Stimulated activated CD4-positive, alpha-beta T cell treated with anti-CD3 and anti-CD28 coated beads, Interleukin-4, amount 100 ng/mL, for 1 hour (primary cell): ENCODE results near the gene RAB15.

Experiments
- DNase-seq: peaks from one replicate; pipeline ENCODE4 v3.0.0-alpha.2; 2020

RAB15 gene

GRCh38 chr14:64954491-64955240 lies 17.5 kb downstream of the RAB15 start:
- DNase-seq = no peak

GRCh38 chr14:64953661-64954060 lies 18.5 kb downstream of the RAB15 start:
- DNase-seq = no peak

- no peak for DNase-seq
These were observed 18.9 kb downstream of the RAB15 start for GRCh38 chr14:64953310-64953654.

GRCh38 chr14:64952598-64953309 lies 19.4 kb downstream of the RAB15 start:
- no peak for DNase-seq

GRCh38 chr14:64951724-64952123 lies 20.4 kb downstream of the RAB15 start:
- DNase-seq = no peak

GRCh38 chr14:64951291-64951690 lies 20.8 kb downstream of the RAB15 start:
- DNase-seq = no peak

- DNase-seq = no peak
These were observed 21.2 kb downstream of the RAB15 start for GRCh38 chr14:64950889-64951288.

GRCh38 chr14:64948612-64949210 lies 23.4 kb downstream of the RAB15 start:
- no peak for DNase-seq

GRCh38 chr14:64947710-64948611 lies 24.2 kb downstream of the RAB15 start:
- no peak for DNase-seq

- no peak for DNase-seq
These were observed 25.7 kb downstream of the RAB15 start for GRCh38 chr14:64946310-64947045.

GRCh38 chr14:64945431-64946178 lies 26.5 kb downstream of the RAB15 start:
- DNase-seq = no peak

GRCh38 chr14:64944861-64945260 lies 27.3 kb downstream of the RAB15 start:
- DNase-seq = no peak

GRCh38 chr14:64944041-64944440 lies 28.1 kb downstream of the RAB15 start:
- DNase-seq = no peak

GRCh38 chr14:64943556-64943955 lies 28.6 kb downstream of the RAB15 start:
- DNase-seq = no peak

- DNase-seq = no peak
These were observed 29.5 kb downstream of the RAB15 start, which contains the start of gene GPX2 for GRCh38 chr14:64942531-64943111. Gene GPX2, minus strand, starts transcription at chr14:64942745. Its CDS starts 19 bp downstream, at chr14:64942726.

- no peak for DNase-seq
These were observed 31.7 kb downstream of the RAB15 start for GRCh38 chr14:64940336-64940910.

GRCh38 chr14:64939817-64940190 lies 32.3 kb downstream of the RAB15 start:
- DNase-seq = no peak

GRCh38 chr14:64938972-64939816 lies 32.9 kb downstream of the RAB15 start:
- DNase-seq = no peak

GRCh38 chr14:64937821-64938193 lies 34.3 kb downstream of the RAB15 start:
- DNase-seq = no peak
